GDM1 (cell line): ENCODE results near the gene KIF18B.

Experiments used
- DNase-seq: peaks from one replicate; lab custom pipeline; 2025; lab: John Stamatoyannopoulos, UW

The KIF18B gene

GRCh38 chr17:44940317-44940716 is 7.3 kb downstream of the KIF18B start:
- no peak for DNase-seq

- DNase-seq: no peak
Measured at GRCh38 chr17:44935116-44935515, 12.5 kb downstream of the KIF18B start.

GRCh38 chr17:44934745-44935105 is 12.8 kb downstream of the KIF18B start:
- DNase-seq: no peak

DNA sequence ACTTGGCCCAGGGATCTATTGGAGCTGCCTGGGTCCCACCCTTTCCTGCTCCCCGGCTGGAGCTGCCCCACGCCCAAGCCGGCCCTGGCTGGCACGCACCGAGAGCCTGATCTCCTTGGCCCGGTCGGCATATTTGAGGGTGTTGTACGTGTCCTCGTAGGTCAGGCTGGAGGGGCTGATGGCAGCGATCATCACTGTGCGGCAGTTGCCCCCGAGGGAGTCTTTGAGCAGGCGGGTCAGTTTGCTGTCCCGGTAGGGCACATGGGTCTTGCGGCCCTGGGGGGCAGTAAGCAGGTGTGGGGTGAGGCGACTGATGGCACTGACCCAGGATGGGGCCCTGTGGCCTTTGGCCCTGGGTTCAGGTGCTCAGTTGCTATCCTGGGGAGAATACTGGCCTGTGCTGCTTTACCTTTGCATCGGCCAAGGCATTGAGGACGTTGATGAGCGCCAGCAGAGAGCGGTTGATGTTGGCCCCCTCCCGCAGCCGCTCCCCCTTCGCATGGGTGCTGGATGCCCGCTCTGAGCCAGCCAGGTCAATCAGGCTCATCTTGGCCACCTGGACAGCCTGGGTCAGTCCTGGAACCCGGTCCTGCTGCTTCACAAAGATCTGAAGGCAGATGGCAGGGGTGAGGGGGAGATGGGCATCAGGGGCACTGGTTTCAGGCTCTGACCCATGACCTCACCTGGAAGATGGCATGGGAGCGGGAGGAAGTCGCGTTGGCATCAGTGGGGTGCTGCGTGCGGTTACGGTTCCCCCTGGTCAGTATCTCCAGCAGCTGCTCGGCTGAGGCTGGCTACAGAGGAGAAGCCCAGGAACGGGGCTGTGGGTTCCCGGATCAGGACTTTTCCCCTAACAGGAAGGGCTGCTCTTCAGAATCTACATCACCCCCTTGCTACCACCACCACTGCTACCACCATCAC is 13.5 kb downstream of the KIF18B start:
- no peak for DNase-seq

DNA sequence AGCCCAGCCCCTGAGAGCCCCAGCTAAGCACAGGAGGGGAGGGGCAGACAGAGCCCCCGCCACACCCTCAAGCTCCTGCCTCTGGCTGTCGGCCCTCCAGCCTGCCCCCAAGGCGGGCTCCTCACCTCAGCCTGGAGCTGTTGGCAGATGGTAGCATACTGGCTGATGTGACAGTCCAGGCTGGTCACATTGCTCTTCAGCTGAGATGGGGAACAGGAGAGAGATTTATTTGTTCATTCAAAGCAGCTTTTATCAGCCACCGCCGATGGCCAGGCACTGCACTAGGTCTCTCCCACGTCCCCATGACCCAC is 14.8 kb downstream of the KIF18B start:
- DNase-seq: no peak

- no peak for DNase-seq
Measured at GRCh38 chr17:44932096-44932786, 15.3 kb downstream of the KIF18B start.

DNA sequence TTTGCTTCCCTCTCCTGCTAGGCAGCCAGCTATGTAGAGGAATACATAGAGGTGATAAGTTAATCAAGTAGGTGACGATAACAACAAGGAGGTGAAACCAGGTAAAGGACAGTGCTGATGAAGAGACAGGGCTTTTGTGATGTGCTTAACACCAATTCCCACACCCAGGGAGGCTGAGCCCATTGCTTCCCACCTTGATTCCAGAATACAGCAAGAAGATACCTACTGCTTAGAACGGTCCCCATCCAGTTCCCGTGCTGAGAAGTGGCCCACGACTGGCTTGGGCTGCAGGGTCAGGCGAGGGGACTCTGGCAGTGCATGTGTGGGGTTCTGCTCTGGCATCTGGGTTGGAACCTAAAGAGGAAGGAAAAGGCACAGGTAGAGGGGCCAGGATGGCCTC is 16.2 kb downstream of the KIF18B start:
- DNase-seq: no peak

DNA sequence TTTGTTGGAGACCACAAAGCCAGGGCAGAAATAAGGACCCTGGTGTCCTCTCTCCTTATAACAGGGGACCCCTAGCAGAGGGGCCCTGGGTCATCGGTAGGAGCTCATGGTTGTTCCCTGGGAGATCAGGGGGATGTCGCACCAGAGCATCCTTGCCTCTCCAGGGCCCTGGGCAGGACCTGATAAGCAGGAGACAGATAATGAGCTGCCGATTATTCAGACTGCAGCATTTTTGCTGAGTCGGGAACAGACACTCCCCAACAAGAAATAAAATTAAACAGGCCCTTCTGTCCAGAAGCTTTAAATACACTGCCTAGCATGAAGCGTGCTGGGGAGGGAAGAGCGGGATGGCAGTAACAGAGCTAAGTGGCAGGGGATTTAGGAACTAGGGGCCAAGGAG is 16.9 kb downstream of the KIF18B start:
- DNase-seq: no peak

GRCh38 chr17:44928950-44929720 is 18.4 kb downstream of the KIF18B start:
- DNase-seq: no peak

GRCh38 chr17:44928136-44928535 is 19.4 kb downstream of the KIF18B start:
- no peak for DNase-seq

GRCh38 chr17:44927696-44928095 is 19.9 kb downstream of the KIF18B start:
- DNase-seq: no peak

DNA sequence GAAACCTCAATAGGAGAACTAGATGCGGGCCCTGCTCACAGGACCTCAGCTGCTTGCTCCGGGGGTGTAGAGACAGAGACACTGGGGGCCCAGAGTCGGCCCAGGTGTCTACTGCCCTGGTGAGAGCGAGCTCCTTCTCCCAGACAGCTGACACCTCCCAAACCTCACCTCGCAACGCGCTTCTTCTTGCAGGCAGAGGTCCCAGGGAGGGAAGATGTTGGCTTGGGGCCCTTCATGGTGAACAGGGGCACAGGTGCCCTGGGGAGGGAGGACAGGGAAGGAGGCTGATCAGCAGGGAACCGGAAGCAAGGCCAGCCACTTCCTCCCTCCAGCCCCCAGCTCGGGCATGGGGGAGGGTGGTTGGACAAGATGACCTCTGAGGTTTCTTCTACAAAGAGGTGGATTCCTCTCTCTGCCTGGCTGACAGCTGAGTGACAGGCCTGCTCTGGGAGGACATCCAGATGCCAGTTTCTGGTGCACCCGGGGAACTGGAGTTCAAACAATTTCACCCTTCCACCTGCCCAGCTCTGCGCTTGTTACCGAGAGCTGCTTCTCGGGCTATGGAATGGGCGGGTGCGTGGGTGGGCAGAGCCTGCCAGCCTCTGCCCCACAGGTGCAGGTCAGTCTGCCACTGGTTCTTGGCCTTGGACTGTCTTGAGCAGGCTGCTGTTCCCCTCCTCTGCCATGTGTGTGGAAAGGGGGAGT is 20.6 kb downstream of the KIF18B start:
- no peak for DNase-seq

DNA sequence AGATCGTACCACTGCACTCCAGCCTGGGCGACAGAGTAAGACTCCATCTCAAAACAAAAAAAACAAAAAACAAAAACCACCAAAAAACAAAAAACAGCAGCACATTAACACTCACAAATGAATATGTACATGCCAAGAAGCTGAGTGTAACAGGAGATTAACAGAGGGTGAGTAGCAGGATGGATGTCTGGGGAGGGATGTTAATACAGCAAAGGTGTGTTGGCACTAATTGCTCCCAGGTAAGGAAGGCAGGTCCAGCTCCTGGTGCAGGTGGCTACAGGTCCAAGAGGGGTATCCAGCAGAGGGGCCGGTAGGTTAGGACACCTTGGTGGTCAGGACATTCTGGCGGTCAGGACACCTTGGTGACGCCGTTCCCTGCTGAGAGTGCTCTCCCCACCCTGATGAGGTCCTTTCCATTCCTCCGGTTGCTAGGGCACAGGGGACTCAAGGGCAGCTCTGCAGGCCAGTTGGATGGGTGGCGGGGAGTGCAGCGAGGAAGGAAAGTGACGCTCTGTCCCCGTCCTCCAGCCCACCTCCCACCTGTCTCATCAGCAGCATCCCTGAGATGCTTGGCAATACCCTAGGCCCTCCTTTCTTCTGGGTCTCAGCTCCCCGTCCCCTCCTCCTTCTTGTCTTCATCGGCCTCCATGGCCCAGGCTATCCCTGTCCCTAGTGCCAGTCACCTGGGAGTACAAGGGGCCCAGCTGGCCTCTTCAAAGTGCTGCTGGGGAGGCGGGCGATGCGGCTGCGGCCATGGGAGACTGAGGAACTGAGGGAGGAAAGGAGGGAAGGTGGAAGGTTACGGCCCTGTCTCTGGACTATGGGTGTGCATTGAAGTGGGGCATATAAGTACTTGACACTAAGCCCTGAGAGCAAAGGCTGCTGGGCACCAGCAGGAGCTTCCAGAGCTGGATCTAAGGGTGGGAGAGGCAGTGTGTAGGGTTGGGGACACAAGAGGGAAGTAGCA is 21.6 kb downstream of the KIF18B start:
- DNase-seq: no peak

- no peak for DNase-seq
Measured at GRCh38 chr17:44924107-44924544, 23.4 kb downstream of the KIF18B start.

DNA sequence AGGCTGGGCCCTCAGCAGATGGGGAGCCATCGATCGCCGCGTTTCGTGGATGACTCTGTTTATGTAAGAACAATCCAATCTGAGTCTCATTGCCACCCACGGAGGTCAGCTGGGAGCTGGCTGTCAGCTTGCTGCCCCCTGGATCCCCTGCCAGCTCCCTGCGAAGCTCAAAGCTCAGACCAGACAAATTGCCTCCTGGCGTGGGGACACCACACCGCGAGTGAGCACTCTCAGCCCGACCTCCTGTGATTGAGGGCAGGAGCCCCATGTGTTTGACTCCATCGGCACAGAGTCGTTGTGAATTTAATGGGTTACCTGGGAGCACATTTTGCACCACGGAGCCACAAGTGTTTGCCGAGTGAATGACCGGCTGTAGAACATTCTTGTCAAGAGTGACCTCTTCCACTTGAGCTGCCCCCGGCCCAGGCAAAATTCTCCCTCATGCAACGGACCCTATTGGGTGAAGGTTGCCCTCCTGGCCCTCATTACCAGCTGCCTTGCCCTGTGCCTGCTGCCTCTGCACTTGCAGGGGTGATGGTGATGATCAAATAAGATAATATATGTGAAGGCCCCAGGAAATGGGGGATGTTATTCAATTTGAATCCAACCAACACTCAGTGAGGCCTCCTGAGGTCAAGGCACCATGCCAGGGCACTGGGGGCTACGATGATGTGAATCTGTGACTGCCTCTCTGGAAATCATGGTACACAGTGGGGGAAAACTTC is 24.7 kb downstream of the KIF18B start:
- no peak for DNase-seq

GRCh38 chr17:44922136-44922535 is 25.4 kb downstream of the KIF18B start:
- no peak for DNase-seq

GRCh38 chr17:44921122-44921882 is 26.3 kb downstream of the KIF18B start:
- no peak for DNase-seq

DNA sequence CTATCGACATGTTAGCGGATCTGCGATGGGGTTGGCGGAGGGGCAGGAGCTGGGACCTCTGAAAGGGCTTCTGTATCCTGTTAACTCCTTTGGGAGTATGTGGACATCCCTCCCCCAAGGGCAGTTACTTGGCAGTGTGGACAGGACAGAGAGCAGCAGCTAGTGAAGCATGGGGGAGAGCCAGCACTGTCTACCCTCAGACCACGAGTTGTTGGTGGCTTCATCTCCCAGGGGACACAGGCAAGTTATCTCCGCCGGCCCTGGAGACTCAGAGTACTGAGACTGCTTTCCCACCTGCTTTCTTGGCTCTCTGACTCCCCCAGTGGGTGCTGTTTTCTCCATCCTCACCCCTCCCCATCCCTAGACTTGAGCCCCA is 27.0 kb downstream of the KIF18B start:
- DNase-seq: no peak

DNA sequence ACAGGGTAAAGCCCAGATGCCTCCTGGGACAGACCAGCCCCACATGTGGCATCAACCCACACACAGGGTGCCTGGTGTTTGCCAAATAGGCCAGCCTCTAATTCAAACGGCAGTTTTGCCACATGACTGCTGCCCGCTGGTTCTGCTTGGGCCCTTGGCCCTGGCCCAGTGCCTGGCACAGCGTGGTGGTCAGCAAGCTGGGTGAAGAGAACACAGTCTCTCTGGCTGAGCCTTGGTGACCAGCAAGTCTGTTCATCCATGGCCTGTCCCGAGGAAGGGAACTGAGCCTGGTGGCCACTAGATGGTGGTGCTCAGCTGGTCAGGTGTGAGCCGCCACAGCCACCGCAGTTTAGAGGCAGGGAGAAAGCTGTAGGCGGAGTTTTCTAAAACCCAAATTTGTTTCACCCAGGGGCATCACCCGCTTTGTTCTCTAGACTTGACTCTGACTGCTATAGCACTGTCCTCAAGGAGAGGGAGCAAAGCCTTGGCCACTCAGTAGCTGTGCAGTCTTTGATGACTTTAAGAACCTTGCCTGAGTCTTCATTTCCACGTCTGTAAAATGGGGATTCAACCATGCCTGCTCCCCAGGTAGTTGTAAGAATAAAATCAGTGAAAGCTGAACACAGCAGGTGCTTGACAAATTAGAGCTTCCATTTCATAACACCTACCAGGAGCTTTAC is 27.5 kb downstream of the KIF18B start:
- peak; percentile 41 for DNase-seq
